ENCODE measurements around the gene C22orf23. TPM values are rescaled to one million over a fixed set of nuclear protein-coding genes. Genes with fewer than 3 reads are reported as not detected.

C22orf23 gene
- total and polyA plus RNA-seq, 12 donors, result 0.33 to 1.2 (median 0.63) TPM; not detected in 2

DNA sequence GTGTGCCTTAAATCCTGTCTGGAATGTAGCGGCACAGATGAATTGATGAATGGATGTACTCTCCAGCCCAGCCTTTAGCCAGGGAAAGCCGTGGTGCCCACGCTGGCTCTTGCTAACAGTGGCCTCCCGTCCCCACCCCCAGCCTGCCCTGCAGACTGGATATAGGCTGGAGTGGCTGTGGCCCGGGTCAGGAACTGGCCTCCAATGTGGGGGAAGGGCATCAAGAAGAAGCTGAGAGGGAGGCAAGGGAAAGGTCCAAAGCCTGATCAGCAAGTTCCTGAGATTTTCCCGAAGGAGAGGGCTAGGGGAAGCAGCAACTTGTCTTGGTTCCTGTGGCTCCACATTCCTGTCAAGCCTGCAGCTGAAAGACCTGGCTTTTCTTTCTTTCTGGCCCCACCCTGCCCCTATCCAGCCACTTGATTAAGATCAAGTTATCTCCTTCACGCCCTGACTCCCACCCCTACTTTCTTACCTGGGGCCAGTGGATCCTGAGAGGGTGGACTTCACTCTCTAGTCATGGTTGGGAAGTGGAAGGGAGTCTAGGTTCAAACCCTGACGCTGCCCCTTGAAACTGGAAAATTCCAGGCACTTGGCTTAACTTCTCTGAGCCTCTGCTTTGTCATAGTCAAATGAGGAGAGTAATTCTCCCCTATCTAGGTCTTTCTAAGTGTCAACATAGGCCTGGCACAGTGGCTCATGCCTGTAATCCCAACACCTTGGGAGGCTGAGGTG is 58.3 kb downstream of the C22orf23 start:
- H3K36me3 ChIP-seq (replicated peaks in 1 of 2), result peaks cover 0 to 4% of the 10 kb centered on the region in 2 donors
- H3K4me1 ChIP-seq (replicated peaks in 1 of 2), result peaks cover 8 to 24% of the 10 kb centered on the region in 2 donors
- TF ChIP-seq CTCF (IDR thresholded peaks at IDR 0.05) (no peak), POLR2A (IDR thresholded peaks at IDR 0.05) (no peak)
- peak overlapping the region in 1 of 5 donors; percentile 40 for H3K27ac ChIP-seq
- no peak overlapping the region for H3K4me3 ChIP-seq
- H3K9me3 ChIP-seq (replicated peaks in 1 of 3), result no peaks in the 10 kb centered on the region
- no peak for DNase-seq
- WGBS, 4 donors, result 64 to 68% (median 66%) methylated on average over 5 to 8 of the region's 8 CpGs
- no peaks in the 10 kb centered on the region for H3K27me3 ChIP-seq
- intact Hi-C loops (cut with DNase I), result no loop called here

DNA sequence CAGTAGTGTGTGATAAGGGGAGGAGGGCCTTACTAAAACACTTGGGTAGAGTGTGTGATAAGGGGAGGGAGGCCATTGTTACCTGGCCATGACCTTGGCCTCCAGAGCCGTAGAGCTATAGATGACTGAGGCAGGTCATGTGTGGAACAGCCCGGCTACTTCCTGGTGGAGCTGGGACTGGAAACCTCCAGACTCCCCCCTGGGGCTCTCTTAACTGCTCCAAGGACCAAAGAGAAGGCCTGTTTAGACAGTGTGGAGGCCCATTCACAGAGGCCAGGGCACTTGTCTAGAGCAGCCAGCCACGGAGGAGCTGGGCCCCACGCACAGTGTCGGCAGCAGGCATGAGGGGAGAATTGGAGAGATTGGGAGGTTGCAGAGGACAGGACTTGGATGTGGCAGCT is 59.8 kb downstream of the C22orf23 start:
- H3K4me1 ChIP-seq (replicated peaks in 1 of 2), result peaks cover 8 to 24% of the 10 kb centered on the region in 2 donors
- H3K9me3 ChIP-seq (replicated peaks in 1 of 3), result no peaks in the 10 kb centered on the region
- intact Hi-C loops (cut with DNase I), result no loop called here
- H3K4me3 ChIP-seq, result no peak overlapping the region
- no peaks in the 10 kb centered on the region for H3K27me3 ChIP-seq
- TF ChIP-seq CTCF (IDR thresholded peaks at IDR 0.05) (no peak), POLR2A (IDR thresholded peaks at IDR 0.05) (no peak)
- peak overlapping the region in 1 of 5 donors; percentile 22 for H3K27ac ChIP-seq
- H3K36me3 ChIP-seq (replicated peaks in 1 of 2), result peaks cover 0 to 19% of the 10 kb centered on the region in 2 donors
- 68 to 74% (median 70%) methylated on average over 4 to 5 of the region's 5 CpGs for WGBS, 4 donors
- DNase-seq, result no peak

Small RNAs within 50 kb of the gene (microRNA-seq; reads per million reads assigned to microRNA genes)
- gene MIR4534 (0 reads per million in 3 donors), gene MIR6820 (2.3 to 5.7 (median 3.6) reads per million in 3 donors)

Other genes with a start within 250 kb of the C22orf23 start
- 10 to 100 TPM; 20.5 to 87.9 (median 33.1) TPM for gene GCAT, start 145.7 kb downstream of the C22orf23 start, total RNA-seq
- gene GCAT, start 145.7 kb downstream of the C22orf23 start, polyA plus RNA-seq, result 10 to 100 TPM; 18.2 to 37.2 (median 37.1) TPM
- under 1 TPM in 2 of 9 donors, not detected in 7; 0.19 to 0.33 TPM for gene GALR3, start 130.2 kb downstream of the C22orf23 start, total RNA-seq
- not detected for gene GALR3, start 130.2 kb downstream of the C22orf23 start, polyA plus RNA-seq
- 100 to 1,000 TPM in 1 of 9 donors, 10 to 100 TPM in 8; 24.0 to 114 (median 36.1) TPM for gene ANKRD54, start 109.3 kb downstream of the C22orf23 start, total RNA-seq
- 10 to 100 TPM; 32.9 to 44.1 (median 40.6) TPM for gene ANKRD54, start 109.3 kb downstream of the C22orf23 start, polyA plus RNA-seq
- gene EIF3L, start 104.2 kb downstream of the C22orf23 start, total RNA-seq, result 100 to 1,000 TPM; 188 to 642 (median 414) TPM
- 100 to 1,000 TPM; 210 to 425 (median 291) TPM for gene EIF3L, start 104.2 kb downstream of the C22orf23 start, polyA plus RNA-seq
- 10 to 100 TPM in 8 of 9 donors, 1 to 10 TPM in 1; 6.3 to 25.2 (median 17.3) TPM for gene MICALL1, start 47.3 kb downstream of the C22orf23 start, total RNA-seq
- gene MICALL1, start 47.3 kb downstream of the C22orf23 start, polyA plus RNA-seq, result 10 to 100 TPM in 1 of 3 donors, 1 to 10 TPM in 2; 5.7 to 14.0 (median 6.6) TPM
- 100 to 1,000 TPM in 1 of 9 donors, 10 to 100 TPM in 8; 39.7 to 111 (median 86.7) TPM for gene POLR2F, start 98 bp upstream of the C22orf23 start, total RNA-seq
- 100 to 1,000 TPM in 2 of 3 donors, 10 to 100 TPM in 1; 74.2 to 205 (median 123) TPM for gene POLR2F, start 98 bp upstream of the C22orf23 start, polyA plus RNA-seq
- 1 to 10 TPM in 3 of 9 donors, under 1 TPM in 5, not detected in 1; 0.16 to 4.0 (median 0.60) TPM for gene SOX10, start 31.0 kb upstream of the C22orf23 start, total RNA-seq
- gene SOX10, start 31.0 kb upstream of the C22orf23 start, polyA plus RNA-seq, result 1 to 10 TPM in 2 of 3 donors, under 1 TPM in 1; 0.73 to 5.4 (median 3.8) TPM
- gene PICK1, start 103.8 kb upstream of the C22orf23 start, total RNA-seq, result 10 to 100 TPM; 30.3 to 46.7 (median 38.5) TPM
- gene PICK1, start 103.8 kb upstream of the C22orf23 start, polyA plus RNA-seq, result 10 to 100 TPM; 28.7 to 93.6 (median 45.2) TPM
- gene SLC16A8, start 130.6 kb upstream of the C22orf23 start, total RNA-seq, result under 1 TPM in 6 of 9 donors, not detected in 3; 0.36 to 0.61 (median 0.53) TPM
- gene SLC16A8, start 130.6 kb upstream of the C22orf23 start, polyA plus RNA-seq, result 1 to 10 TPM in 1 of 3 donors, under 1 TPM in 1, not detected in 1; 0.30 to 1.3 TPM
- gene BAIAP2L2, start 157.1 kb upstream of the C22orf23 start, total RNA-seq, result 1 to 10 TPM in 1 of 9 donors, under 1 TPM in 7, not detected in 1; 0.17 to 2.1 (median 0.55) TPM
- 1 to 10 TPM in 2 of 3 donors, under 1 TPM in 1; 0.09 to 6.0 (median 4.6) TPM for gene BAIAP2L2, start 157.1 kb upstream of the C22orf23 start, polyA plus RNA-seq
- 100 to 1,000 TPM in 1 of 9 donors, 10 to 100 TPM in 8; 11.1 to 176 (median 71.4) TPM for gene PLA2G6, start 228.2 kb upstream of the C22orf23 start, total RNA-seq
- gene PLA2G6, start 228.2 kb upstream of the C22orf23 start, polyA plus RNA-seq, result 100 to 1,000 TPM in 2 of 3 donors, 1 to 10 TPM in 1; 6.9 to 324 (median 159) TPM
- 10 to 100 TPM in 7 of 9 donors, 1 to 10 TPM in 2; 1.9 to 21.8 (median 14.3) TPM for gene MAFF, start 248.4 kb upstream of the C22orf23 start, total RNA-seq
- gene MAFF, start 248.4 kb upstream of the C22orf23 start, polyA plus RNA-seq, result 10 to 100 TPM in 2 of 3 donors, 1 to 10 TPM in 1; 5.2 to 23.4 (median 11.4) TPM